OCI-M1 (cell line): ENCODE results near the gene ARHGEF1.
"Not testable (repeated sequence)": the region's sequence is repeated elsewhere in the genome, so short reads cannot be mapped to it uniquely, and the experiment has no call there.

Experiments used
- DNase-seq: peaks from one replicate; lab custom pipeline; 2025; lab: John Stamatoyannopoulos, UW

The ARHGEF1 gene

GRCh38 chr19:41905273-41906002, 22.5 kb downstream of the ARHGEF1 start:
- DNase-seq, result no peak

- DNase-seq, result no peak
Observed at GRCh38 chr19:41906271-41906670, 23.3 kb downstream of the ARHGEF1 start.

GRCh38 chr19:41906916-41907680, 24.1 kb downstream of the ARHGEF1 start:
- DNase-seq, result no peak

DNA sequence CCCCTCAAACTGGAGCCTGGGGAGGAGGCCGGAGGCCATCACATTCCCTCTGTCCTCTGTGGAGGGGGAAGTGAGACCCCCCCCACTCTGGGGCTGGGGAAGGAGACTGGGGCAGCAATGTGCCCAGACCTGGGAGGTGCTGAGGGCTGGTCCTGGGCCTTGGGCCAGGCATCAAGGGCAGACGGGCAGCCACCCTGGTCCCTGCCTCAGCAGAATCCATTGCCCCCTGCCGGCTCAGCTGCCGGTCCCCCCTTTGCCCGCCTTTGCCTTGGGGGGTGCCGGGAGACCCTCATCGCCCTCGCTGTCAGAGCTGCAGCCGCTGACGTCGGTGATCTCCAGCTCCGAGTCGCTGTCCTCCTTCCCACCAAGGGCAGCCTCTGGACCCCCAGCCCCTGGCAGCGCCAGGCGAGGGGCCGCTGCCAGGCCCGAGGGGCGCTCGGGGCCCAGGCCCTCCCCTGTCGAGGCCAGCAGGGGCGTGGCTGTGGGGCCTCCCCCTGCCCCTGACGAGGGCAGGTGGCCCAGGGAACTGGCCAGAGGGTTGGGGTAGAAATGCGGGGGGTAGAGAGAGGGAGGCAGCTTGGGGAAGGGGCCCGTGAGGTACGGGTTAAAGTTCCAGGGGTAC, 25.1 kb downstream of the ARHGEF1 start:
- no peak for DNase-seq

DNA sequence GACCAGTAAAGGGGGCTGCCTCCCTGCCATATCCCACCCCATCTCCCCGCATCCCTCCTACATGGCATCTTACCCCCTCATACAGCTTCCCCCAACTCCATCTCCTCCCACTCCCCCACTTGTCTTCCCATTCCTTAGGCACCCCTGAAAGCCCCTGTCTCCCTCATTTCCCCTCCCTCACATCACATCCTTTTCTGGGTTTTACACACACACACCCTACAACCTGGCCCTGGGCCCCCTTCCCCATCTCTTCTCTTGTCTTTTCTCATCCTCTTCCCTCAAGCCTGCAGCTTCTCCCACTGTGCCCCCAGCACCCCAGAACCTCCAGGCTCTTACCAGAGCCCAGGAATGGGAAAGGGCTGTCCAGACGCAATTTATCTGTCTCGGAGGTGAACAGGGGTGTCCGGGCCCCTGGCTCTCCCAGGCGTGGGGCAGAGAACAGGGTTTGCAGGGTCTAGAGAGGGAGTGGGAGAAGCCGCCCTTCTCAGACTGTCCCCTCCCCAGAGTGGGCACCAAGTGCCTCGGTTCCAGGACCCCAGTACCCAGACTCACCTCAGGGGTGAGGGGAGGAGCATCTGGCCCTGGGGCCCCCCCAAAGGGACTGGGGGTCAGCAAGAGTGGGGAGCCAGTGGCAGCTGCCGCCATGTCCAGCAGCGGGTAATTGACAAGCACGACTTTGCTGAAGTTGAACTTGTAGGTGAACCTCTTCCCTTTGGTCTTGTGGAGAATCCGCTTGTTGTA, 25.9 kb downstream of the ARHGEF1 start:
- no peak for DNase-seq

- DNase-seq, result no peak
Observed at GRCh38 chr19:41909706-41910105, 26.7 kb downstream of the ARHGEF1 start.

- DNase-seq, result no peak
Observed at GRCh38 chr19:41910240-41910991, 27.4 kb downstream of the ARHGEF1 start.

DNA sequence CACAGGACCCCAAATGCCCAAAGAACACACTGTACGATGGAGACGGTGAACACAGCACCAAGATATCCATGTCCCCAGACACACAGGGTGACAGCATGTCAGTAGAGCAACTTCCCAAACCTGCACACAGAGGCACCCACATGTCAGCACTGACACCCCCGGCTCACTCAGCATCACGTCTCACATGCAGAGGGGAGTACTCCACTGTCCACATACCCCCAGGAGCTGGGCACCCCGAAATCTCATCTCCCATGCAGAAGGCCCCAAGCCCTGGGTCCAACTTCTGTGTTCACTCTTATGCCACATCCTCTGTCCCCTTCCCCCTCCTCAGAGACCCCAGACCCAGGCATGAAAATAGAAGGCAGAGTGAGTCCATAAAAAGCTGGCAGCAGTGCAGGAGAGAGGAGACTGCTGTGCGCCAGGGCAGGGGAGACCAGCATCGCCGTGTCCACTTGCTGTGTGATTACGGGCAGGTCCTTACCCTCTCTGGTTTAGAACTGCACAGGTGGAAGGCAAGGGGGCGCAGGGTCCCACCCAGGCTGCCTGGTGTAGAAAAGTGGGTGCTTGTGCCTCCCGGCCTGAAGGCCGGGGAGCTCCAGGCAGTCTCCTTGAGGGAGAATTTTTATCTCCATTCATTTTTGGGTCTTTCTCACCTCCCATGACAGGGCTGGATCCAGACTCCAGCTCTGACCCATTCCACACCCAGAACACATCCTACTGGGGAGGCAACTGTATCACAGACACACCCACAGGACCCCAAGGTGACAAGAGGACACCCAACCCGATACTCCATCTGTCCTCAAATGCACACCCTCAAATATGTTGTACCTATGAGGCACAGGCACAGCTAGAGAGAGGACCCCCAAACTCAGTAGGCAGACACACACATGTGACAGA, 28.3 kb downstream of the ARHGEF1 start:
- DNase-seq, result no peak

DNA sequence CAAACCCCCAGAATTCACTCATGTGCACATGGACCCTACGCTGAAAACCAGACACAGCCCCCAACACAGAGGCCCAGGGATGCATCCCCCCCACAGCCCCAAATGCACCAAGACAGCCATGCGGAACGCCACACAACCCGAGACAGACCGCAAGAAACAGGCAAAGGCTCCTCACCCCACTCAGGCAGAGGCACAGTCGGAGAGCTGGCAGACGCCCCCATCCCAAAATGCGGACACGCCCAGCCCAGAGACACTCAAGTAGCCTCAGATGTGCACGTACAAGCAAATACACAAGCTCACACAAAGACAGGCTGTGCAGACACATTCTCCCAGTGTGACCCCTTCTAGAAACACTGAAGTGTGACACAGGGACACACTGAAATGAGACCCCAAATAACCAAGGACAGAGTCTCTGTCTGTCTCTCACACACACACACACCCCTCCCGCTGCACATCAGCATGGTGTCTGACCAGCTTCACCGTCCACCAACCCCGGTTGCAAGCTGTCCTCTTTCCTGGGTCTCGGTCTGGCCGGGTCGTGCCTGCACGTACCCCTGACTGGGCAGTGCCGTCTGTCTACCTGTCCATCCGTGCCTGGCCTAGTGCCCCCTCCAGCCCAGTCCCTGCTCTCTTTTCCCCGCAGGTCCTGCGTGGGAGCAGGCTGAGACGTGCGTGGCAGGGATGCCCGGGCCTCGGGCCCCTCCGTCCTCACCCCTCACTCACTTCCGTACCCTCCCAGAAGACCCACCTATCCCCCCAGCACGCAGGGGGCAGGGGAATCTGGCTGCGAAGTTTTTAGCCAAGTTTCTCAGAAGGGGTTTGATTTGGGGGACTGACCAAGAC, 29.1 kb downstream of the ARHGEF1 start:
- no peak for DNase-seq

GRCh38 chr19:41912899-41913537, 30.0 kb downstream of the ARHGEF1 start:
- DNase-seq, result no peak

GRCh38 chr19:41913538-41914423, 30.8 kb downstream of the ARHGEF1 start:
- DNase-seq, result no peak

DNA sequence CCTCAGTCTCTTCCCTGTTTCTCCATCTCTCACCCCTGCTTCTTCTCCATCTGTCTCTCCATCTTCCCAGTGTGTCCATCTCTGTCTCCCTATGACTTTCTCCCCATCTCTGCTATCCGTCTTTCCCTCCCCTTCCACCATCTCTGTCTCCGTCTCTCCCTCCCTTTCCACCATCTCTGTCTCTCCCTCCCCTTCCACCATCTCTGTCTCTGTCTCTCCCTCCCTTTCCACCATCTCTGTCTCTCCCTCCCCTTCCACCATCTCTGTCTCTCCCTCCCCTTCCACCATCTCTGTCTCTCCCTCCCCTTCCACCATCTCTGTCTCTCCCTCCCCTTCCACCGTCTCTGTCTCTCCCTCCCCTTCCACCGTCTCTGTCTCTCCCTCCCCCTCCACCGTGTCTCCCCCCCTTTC, 31.4 kb downstream of the ARHGEF1 start:
- not testable (repeated sequence) for DNase-seq

GRCh38 chr19:41915021-41915775, 32.2 kb downstream of the ARHGEF1 start:
- DNase-seq, result no peak

DNA sequence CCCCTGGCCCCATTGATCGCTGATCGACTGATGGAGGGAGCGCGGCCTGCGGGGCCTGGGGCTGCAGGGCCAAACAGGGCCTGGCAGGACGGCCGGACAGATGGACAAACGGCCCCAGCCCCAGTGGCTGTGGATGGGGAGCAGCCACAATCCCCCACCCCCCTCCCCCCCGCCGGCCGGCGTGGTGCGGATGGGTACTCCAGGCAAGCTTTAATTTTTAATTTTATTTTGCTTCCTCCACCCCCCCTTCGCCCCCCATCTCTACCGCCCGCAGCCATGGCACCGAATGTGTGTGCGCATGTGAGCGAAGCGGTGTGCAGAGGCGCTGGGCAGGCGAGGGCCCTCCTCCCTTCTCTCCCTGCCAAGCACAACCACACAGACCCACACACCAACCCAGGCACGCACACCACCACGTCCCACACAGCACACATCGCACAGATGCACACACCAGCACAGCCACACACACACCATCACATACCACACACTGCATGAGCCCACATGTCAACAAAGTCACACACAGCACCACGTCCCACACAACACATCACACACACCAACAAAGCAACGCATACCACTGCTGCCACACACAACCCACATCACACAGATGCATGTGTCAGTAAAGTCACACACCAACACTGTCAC, 32.9 kb downstream of the ARHGEF1 start:
- no peak for DNase-seq

DNA sequence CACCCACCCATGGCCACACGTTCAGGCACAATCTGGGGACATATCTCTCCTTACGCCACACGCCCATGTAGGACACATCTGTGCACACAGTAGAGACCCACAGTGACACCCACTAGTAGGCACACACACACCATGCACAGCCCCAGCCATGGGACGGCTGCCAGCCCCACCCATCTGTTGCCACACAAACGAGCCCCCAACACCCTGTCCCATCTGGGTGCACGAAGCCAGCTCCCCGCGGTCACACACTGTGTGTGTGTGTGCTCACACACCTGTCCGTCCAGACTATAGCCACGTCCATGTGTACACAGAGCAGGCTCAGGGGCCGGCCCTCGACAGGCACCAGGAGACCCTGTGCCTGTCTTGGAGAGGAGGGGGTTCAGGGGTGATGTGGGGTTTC, 34.7 kb downstream of the ARHGEF1 start:
- DNase-seq, result no peak

DNA sequence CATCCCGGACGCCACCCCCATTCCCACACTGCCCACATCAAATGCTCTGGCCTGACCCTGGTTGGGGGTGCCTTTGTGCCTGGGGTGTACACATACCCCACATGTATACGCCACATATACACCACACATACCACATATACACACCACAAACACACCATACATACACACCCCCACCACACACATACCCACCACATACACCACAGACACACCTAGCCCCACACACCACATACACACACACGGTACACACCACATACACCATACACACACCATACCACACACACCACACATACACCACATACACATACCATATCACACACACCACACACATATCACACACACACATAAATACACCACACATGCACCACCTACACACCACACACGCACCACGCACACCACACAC, 35.1 kb downstream of the ARHGEF1 start:
- no peak for DNase-seq
